Measurements from ENCODE around the gene UIMC1.
"Not testable (repeated sequence)": the region's sequence is repeated elsewhere in the genome, so short reads cannot be mapped to it uniquely, and the experiment has no call there.

The UIMC1 gene

DNA sequence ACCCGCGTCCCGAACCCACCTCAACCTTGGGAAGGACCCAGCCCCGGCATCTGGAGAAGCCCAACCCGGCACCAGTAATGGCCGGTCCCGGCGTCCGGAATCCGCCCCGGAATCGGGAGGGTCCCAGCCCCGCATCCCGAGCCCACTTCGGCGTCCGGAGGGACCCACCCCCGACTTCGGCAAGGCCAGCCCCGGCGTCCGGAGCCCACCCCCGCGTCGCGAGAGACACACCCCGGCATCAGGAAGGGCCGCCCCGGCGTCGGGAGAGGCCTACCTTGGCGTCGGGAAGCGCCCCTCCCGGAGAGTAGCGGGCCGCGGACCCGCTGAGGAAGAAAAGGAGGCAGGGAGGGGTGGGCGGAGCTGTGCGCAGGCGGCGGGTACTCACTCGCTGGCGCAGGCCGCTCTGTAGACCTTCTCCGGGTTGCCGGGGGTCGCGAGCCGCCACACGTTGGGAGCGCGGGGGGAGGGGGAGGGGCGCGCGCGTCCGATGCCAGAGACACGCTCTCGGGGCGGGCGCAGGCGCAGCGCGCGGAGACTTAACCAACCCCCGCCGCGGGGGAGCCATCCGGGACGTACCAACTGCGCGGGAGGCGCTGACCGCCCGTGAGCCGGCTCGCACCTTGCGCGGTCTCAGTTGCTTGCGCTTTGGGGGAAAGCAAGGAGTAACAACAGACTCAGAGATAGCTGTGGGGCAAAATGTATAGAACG, at the start of gene UIMC1:
Gene UIMC1 (minus strand): TSS at position 515 of the 708 bp plus-strand sequence. CDS start 24,164 bp downstream, outside the sequence.
- FAIRE-seq, result no peak

DNA sequence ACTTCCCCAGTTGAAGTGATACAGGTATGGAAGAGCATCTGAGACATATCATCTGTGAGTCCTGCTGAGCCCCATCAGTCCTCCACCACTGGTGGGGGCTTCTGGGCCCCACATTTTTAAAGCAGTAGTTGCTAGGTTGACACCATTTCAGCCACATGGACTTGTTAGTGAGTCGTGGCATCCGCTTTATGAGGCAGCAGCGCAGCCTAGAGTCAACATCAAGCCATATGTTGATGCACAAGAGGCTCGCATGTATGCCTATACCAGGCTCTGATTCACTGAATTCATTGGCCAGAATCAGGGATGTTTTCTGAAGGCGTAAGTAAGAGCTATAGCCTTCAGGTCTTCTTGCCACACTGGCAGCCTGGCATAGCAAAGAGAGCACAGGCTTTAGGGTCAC, 42.7 kb upstream of the UIMC1 start:
- no peak for FAIRE-seq

DNA sequence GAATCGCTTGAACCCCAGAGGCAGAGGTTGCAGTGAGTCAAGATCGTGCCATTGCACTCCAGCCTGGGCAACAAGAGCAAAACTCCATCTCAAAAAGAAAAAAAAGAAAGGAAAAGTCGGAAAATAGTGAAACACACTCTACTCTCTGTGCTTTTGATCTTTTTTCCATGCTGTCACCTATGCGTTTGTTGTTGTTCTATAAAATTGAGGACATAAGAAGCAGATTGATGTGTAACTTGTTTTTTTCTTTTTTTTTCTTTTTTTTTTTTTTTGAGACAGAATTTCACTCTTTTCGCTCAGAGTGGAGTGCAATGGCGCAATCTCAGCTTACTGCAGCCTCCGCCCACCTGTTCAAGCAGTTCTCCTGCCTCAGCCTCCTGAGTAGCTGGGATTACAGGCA, 42.0 kb upstream of the UIMC1 start:
- FAIRE-seq, result not testable (repeated sequence)

DNA sequence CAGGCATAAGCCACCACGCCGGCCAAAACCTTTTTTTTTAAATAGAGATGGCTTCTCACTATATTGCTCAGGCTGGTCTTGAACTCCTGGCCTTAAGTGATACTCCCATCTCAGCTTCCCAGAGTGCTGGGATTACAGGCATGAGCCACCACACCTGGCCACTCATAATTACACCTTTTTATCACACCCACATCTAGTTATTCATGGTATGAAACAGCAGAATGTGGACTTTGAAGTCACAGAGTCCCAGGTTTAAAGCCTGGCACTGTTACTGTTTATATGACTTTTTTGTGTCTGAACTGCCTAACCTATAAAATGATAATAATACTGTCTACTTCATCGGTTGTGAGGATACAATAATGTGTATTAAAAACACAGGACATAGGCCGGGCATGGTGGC, 39.1 kb upstream of the UIMC1 start:
- no peak for FAIRE-seq

- no peak for FAIRE-seq
Observed at GRCh38 chr5:177044641-177045040, 38.1 kb upstream of the UIMC1 start.

GRCh38 chr5:177043958-177044357, 37.4 kb upstream of the UIMC1 start:
- no peak for FAIRE-seq

GRCh38 chr5:177043114-177043513, 36.5 kb upstream of the UIMC1 start:
- FAIRE-seq, result no peak

DNA sequence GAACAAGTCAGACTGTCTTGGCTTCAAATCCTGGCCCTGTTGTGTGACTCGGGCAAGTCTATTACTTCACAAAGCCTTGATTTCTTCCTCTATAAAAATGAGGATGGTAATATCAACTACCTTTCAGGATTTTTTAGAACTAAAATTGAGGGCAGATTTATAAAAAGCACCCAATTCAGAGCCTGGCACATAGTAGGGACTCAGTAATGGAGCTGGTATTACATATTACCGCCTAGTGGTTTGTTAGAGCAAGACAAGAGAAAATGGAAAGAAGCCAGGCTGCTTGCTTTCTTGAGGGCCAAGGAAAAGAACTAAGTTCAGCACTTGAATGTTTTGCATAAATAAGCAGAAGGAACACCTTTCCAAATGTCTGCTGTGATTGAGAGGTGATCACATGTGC, 35.4 kb upstream of the UIMC1 start:
- FAIRE-seq, result no peak

DNA sequence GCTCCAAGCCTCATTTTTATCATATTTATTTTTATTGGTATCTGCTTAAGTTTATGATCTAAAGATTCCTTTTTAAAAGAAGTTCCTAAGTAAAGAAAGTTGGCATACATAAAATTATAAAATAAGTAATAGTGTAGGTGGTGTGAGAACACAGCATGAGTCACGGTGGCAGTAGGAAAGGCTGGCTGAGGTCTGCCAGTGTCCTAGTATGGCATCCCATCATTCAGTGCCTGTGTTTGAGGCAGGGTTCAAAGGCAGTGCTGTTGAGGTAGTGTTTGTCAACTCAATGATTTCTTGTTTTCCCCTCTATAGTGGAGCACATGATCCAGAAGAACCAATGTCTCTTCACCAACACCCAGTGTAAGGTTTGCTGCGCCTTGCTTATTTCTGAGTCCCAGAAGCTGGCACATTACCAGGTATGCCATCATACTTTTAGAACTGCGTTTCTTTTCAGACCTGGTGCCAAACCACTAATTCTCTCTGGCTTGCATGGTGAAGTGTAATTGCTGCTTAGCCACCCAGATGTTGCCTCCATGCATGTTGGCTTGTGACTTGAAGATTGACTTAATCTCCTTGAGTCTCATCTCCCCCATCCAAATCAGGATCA, 34.3 kb upstream of the UIMC1 start:
- no peak for FAIRE-seq

DNA sequence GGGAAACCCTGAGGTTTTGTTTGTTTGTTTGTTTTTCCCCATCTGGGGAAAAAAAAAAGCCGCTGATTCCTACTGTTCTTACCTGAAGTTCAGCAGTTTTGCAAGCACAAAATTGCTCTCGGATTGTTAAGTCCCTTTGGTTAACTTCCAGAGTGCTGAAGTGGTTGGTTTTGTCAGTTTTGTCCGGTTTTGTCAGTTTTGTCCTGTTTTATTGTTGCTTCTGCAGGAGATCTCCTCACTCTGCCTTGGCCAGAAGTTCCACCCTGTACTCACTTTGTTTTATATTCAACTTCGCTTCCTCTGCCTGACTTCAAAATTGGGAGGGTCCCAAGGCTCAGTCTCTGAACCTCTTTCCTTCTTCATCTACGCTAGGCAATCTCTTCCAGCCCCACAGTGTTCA, 30.3 kb upstream of the UIMC1 start:
- no peak for FAIRE-seq

DNA sequence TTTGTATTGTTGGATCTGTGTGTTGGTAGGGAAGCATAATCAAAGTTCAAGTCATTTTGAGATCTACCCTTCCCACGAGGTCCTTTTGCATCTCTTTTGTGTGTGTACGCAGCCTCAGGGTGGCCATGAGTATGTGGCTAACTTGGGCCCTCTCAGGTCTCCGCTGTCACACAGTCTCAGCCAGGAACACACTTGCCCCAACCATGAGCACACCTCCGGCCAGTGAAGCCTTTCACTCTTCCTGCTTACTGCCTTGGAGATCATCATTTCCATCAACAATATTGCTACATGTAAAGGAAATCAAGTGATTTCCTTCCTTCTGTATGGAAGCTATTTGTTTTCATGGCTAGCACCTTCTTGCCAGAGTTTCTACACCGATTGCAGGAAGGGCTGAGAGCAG, 29.9 kb upstream of the UIMC1 start:
- no peak for FAIRE-seq

DNA sequence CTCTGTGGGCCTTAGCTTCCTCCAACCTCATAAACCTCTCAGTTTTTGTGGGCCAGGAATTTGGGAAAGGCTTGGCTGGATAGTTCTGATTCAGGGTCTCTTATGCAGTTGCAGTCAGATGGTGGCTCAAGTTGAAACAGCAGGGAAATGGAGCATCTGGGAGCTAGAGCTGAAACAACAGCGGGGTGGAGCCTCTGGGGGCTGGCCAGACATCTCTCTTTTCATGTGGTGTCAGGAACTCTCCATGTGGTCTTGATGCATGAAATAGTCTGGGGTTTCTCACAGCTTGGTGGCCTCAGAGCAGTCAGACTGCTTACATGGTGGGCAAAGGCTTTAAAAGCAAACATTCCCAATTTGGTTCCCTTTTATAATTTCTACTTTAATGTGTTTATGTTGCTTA, 29.4 kb upstream of the UIMC1 start:
- FAIRE-seq, result no peak

GRCh38 chr5:177029498-177029897, 22.9 kb upstream of the UIMC1 start:
- no peak for FAIRE-seq

DNA sequence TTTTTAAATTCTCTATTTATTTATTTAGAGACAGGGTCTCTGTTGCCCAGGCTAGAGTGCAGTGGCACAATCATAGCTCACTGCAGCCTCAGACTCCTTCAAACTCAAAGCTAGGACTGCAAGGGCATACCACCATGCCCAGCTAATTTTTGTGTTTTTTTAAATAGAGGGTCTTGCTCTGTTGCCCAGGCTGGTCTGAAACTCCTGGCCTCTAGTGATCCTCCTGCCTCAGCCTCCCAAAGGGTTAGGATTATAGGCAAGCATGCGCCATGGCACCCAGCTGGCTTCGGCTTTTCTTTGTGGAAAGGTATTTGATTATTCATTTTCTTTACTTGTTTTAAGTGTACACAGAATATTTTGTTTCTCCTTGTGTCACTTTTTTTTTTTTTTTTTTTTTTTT, 21.1 kb upstream of the UIMC1 start:
- FAIRE-seq, result no peak

- no peak for FAIRE-seq
Observed at GRCh38 chr5:177025101-177025601, 18.6 kb upstream of the UIMC1 start.

GRCh38 chr5:177024559-177024958, 18.0 kb upstream of the UIMC1 start:
- FAIRE-seq, result no peak

DNA sequence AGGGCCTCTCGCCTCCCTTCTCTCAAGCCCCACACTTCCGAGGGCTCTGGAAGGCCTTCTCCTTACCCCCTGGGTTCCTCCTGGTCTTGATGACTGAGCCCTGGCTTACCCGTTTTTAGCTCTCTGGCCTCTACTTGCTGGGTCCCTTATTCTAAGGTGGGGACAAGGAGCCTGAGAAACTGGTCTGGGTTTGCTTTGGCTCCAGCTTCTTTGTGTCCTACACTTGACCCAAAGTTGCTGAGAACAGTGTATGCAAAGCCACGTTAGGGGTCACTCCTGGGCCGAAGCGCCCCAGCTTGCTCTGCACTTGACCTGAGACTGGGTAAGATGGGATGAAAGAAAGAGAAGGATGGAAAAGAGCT, 16.7 kb upstream of the UIMC1 start:
- no peak for FAIRE-seq

DNA sequence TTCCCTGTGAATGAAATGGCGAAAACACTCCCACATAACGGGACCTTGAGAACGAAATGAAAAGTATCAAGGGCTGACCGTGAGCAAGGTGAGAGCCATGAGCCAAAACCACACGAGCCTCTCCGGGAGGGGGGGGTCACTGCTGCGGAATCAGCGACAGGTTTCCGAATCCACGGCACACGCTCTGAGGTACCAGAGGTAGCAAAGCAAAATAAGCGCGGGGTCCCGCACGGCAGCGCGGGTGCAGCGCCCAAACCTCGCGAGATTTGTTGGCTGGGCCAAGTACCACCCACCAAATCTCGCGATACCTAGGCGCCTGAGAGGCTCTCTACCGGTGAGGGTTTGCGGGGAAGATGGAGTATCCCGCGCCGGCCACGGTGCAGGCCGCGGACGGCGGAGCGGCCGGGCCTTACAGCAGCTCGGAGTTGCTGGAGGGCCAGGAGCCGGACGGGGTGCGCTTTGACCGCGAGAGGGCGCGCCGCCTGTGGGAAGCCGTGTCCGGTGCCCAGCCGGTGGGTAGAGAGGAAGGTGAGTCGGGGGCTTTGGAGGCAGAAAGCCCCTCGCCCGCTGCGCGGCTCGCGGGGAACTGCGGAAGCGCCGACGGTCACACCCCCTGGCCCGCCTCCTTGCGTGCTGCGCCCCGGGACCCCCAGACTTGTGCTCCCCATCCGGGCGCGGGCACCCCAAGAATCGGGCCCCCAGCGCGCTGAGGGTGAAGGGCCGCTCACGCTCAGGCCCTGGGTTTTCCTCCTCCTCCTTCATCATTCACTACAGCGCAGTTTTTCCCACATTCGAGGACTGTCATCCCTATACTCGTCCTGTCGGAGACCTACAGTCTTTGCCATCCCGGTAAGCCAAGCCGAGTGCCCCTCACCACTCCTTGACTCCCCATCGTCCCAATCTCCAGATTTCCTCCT, 16.1 kb upstream of the UIMC1 start, which contains the start of gene ZNF346:
Gene ZNF346 (plus strand): TSS at position 311 of the 917 bp plus-strand sequence. CDS start 43 bp downstream, at position 354.
- FAIRE-seq, result no peak

DNA sequence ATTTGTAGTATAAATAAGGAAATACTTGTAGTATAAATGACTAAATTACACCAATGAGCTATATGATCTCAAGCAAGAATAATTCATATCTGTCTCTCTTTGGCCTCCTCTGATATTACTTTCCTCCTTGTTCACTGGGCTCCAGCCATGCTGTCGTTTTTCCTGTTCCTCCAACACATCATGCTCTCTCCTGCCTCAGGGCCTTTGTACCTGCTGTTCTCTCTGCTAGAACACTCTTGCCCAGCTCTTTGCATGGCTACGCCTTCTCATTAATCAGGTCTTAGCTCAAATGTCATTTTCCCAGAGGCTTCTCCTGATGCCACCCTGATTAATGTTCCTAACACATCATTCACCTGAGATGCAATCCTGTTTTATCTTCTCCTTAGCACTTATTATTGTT, 13.5 kb upstream of the UIMC1 start:
- FAIRE-seq, result no peak

- no peak for FAIRE-seq
Observed at GRCh38 chr5:177018341-177018740, 11.8 kb upstream of the UIMC1 start.

DNA sequence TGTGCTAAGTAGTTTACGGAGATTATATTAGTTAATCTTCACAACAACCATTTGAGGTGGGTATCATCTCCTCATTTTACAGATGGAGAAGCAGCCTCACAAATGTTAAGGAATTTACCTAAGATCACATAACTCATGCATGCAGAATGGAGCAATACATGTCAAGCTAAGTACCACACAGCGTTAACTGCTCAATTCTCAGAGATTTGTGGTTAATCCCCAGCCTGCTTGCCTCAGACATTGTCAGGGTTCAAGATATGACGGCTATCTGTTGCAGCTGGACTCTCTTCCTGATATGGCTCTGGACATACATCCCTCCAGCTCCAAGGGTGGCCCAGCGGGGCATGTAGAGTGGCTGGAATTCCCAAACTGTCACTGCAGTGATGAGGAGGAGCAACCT, 8.6 kb upstream of the UIMC1 start:
- FAIRE-seq, result no peak

GRCh38 chr5:177010153-177010552, 3.6 kb upstream of the UIMC1 start:
- FAIRE-seq, result no peak

DNA sequence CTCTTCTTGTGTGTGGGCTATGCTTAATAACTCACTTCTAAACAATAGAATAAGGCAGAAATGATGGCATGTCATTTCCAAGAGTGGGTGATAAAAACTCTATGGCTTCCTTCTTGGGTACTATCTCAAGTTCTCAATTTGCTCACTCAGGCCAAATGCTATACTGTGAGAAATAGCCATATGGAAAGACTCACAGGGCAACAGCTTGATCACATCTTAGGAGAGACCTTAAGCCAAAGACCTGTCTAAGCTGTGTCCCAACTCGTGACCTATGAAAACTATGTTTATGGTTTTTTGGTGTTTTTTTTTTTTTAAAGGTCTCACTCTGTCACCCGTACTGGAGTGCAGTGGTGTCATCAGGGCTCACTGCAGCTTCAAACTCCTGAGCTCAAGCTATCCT, 2.1 kb upstream of the UIMC1 start:
- FAIRE-seq, result no peak
